Measurements from ENCODE around the gene CD99. TPM values are rescaled to one million over a fixed set of nuclear protein-coding genes. Genes with fewer than 3 reads are reported as not detected.

Gene CD99
- total and polyA plus RNA-seq, 9 of the 15 experiments (the other 6 are each of a cell fraction or from before 2014, with no cell fraction given) = 5.0 to 55.3 (median 34.5) TPM

GRCh38 chrX:2689773-2690666 lies 1.1 kb upstream of the CD99 start:
- FAIRE-seq (no peak), DNase-seq (ENCODE audit: extremely low read depth in 1 of 4, low spot score in 3 of 4) (no peak), ATAC-seq (no peak)
- H4K20me1 ChIP-seq (replicated peaks; ENCODE audit: control insufficient read depth, insufficient read depth, low read length) = no peaks in the 10 kb centered on the region
- no peak for TF ChIP-seq ZNF586 (CRISPR knock-in tag; conservative IDR thresholded peaks at IDR 0.05)
- TF ChIP-seq KAT8 (IDR thresholded peaks at IDR 0.05; ENCODE audit: low read depth) = no peak
- no peak for TF ChIP-seq ETS2 (tag; IDR thresholded peaks at IDR 0.05; ENCODE audit: borderline replicate concordance, poor library complexity, severe bottlenecking)
- TF ChIP-seq ZNF583 (CRISPR knock-in tag; IDR thresholded peaks at IDR 0.05) = no peak
- no peak for TF ChIP-seq LEF1 (IDR thresholded peaks at IDR 0.05)
- TF ChIP-seq SNRNP70 (optimal IDR thresholded peaks at IDR 0.05; ENCODE audit: low read depth, low read length) = no peak
- TF ChIP-seq NBN (IDR thresholded peaks at IDR 0.05; ENCODE audit: low read depth) = no peak
- no peak for TF ChIP-seq ZNF263 (CRISPR knock-in tag; IDR thresholded peaks at IDR 0.05; ENCODE audit: borderline replicate concordance)
- TF ChIP-seq PCBP2 (IDR thresholded peaks at IDR 0.05; ENCODE audit: low read depth, low read length, poor library complexity, severe bottlenecking) = no peak
- no peak for TF ChIP-seq HOXB6 (CRISPR knock-in tag; IDR thresholded peaks at IDR 0.05; ENCODE audit: borderline replicate concordance)
- no peak for TF ChIP-seq ZNF232 (CRISPR knock-in tag; IDR thresholded peaks at IDR 0.05)
- TF ChIP-seq HNRNPH1 (optimal IDR thresholded peaks at IDR 0.05; ENCODE audit: low read depth, low read length) = no peak
- no peak for TF ChIP-seq KHSRP (IDR thresholded peaks at IDR 0.05)
- no peak for TF ChIP-seq XRCC3 (IDR thresholded peaks at IDR 0.05)
- no peak for TF ChIP-seq TEAD4 (IDR thresholded peaks at IDR 0.05; ENCODE audit: low read length)
- no peak for TF ChIP-seq TEAD4 (CRISPR knock-in tag; IDR thresholded peaks at IDR 0.05; ENCODE audit: borderline replicate concordance)
- TF ChIP-seq ZBTB49 (CRISPR knock-in tag; IDR thresholded peaks at IDR 0.05; ENCODE audit: borderline replicate concordance) = no peak
- no peaks in the 10 kb centered on the region for H3K9me3 ChIP-seq (replicated peaks; ENCODE audit: control insufficient read depth, insufficient read depth, low read depth, low read length)
- 77% methylated on average over 30 of the region's 37 CpGs for WGBS (ENCODE audit: insufficient coverage, low coverage, missing lambda C conversion rate)
- BruUV-seq (replicated peaks) = no TSS peak
- no peak overlapping the region for H3K4me2 ChIP-seq (ENCODE audit: insufficient read depth, low read length)
- CTCF ChIA-PET (ENCODE audit: low intra/inter-chr PET ratio) = no interaction called here
- no peaks in the 10 kb centered on the region for H3K36me3 ChIP-seq (ENCODE audit: control insufficient read depth, insufficient read depth, low read length)
- H3K4me3 ChIP-seq = no peak overlapping the region; the same call in 1 of the 2 replicates
- peak overlapping the region in 1 of 2 experiments; percentile 64; a peak in 1 of 4 replicates for H3K9ac ChIP-seq (ENCODE audit: insufficient read depth in 1 of 2, low read depth in 2 of 2, low read length in 2 of 2)
- H3K9me1 ChIP-seq (ENCODE audit: control insufficient read depth, insufficient read depth, low read length) = no peaks in the 10 kb centered on the region
- POLR2A ChIA-PET = no interaction called here
- in situ Hi-C loops (cut with MboI) (no loop called here), intact Hi-C loops (cut with micrococcal nuclease) (no loop called here)
- no peaks in the 10 kb centered on the region for H3K27me3 ChIP-seq (ENCODE audit: control insufficient read depth in 2 of 2, insufficient read depth in 2 of 2, low read length in 2 of 2)
- no peak overlapping the region for H2AFZ ChIP-seq (ENCODE audit: low read depth, low read length)
- peaks cover 5 to 23% of the 10 kb centered on the region in 2 experiments; a peak in 4 of 5 replicates for H3K4me1 ChIP-seq (replicated peaks in 1 of 2; ENCODE audit: control insufficient read depth in 2 of 2, insufficient read depth in 2 of 2, low read length in 2 of 2)
- no peaks in the 10 kb centered on the region; the same call in 1 of the 3 replicates for H3K79me2 ChIP-seq (ENCODE audit: control insufficient read depth, insufficient read depth, low read length)
- H3K27ac ChIP-seq (ENCODE audit: extremely low read depth, low read depth, low read length) = no peak overlapping the region
